ENCODE measurements around the gene BNC2. TPM values are rescaled to one million over a fixed set of nuclear protein-coding genes. Genes with fewer than 3 reads are reported as not detected.
"Not testable (repeated sequence)": the region's sequence is repeated elsewhere in the genome, so short reads cannot be mapped to it uniquely, and the experiment has no call there.

The BNC2 gene
- total RNA-seq, 1 experiment from 2014 or later = 11.7 TPM

GRCh38 chr9:16543225-16543624, 327.2 kb downstream of the BNC2 start:
- intact Hi-C loops (cut with micrococcal nuclease) = no loop called here
- H3K36me3 ChIP-seq (ENCODE audit: low read depth, low read length) = no peaks in the 10 kb centered on the region
- H3K9ac ChIP-seq (ENCODE audit: low read length) = no peak overlapping the region
- H3K27me3 ChIP-seq (ENCODE audit: low read length) = no peaks in the 10 kb centered on the region
- H3K27ac ChIP-seq (ENCODE audit: low read length) = no peak overlapping the region
- no peak for TF ChIP-seq CTCF (conservative IDR thresholded peaks at IDR 0.05; ENCODE audit: low read depth, low read length)
- no peak for TF ChIP-seq EZH2phosphoT487 (IDR thresholded peaks at IDR 0.05; ENCODE audit: borderline replicate concordance, low read length)
- TF ChIP-seq EZH2 (IDR thresholded peaks at IDR 0.05; ENCODE audit: low read length, unreplicated experiment) = no peak
- H2AFZ ChIP-seq (ENCODE audit: low read length) = no peak overlapping the region
- DNase-seq = no peak
- H3K9me2 ChIP-seq (replicated peaks; ENCODE audit: low read length) = no peaks in the 10 kb centered on the region
- H3K4me2 ChIP-seq (ENCODE audit: low read length) = no peak overlapping the region
- H3K4me3 ChIP-seq (ENCODE audit: low read length) = no peak overlapping the region
- H4K20me1 ChIP-seq (ENCODE audit: low read length) = no peaks in the 10 kb centered on the region
- H3K4me1 ChIP-seq (ENCODE audit: insufficient read depth, low read length) = no peaks in the 10 kb centered on the region
- no TSS peak for BruUV-seq (replicated peaks)
- no peaks in the 10 kb centered on the region for H3F3A ChIP-seq (ENCODE audit: low read length, unreplicated experiment)
- POLR2A ChIA-PET (ENCODE audit: unreplicated experiment) = no interaction called here
- ATAC-seq = no peak
- CTCF ChIA-PET = no interaction called here
- no peaks in the 10 kb centered on the region for H3K9me3 ChIP-seq (ENCODE audit: low read length)
- no peaks in the 10 kb centered on the region for H3K79me2 ChIP-seq (ENCODE audit: low read length)

GRCh38 chr9:16542290-16542689, 328.2 kb downstream of the BNC2 start:
- no peaks in the 10 kb centered on the region for H3K79me2 ChIP-seq (ENCODE audit: low read length)
- H3K9me3 ChIP-seq (ENCODE audit: low read length) = no peaks in the 10 kb centered on the region
- no peak overlapping the region for H3K9ac ChIP-seq (ENCODE audit: low read length)
- H3F3A ChIP-seq (ENCODE audit: low read length, unreplicated experiment) = no peaks in the 10 kb centered on the region
- ChIA-PET POLR2A (ENCODE audit: unreplicated experiment) (no interaction called here), CTCF (no interaction called here)
- no peak for ATAC-seq
- no peak overlapping the region for H3K4me3 ChIP-seq (ENCODE audit: low read length)
- no peaks in the 10 kb centered on the region for H3K9me2 ChIP-seq (replicated peaks; ENCODE audit: low read length)
- no peak for TF ChIP-seq CTCF (conservative IDR thresholded peaks at IDR 0.05; ENCODE audit: low read depth, low read length)
- TF ChIP-seq EZH2phosphoT487 (IDR thresholded peaks at IDR 0.05; ENCODE audit: borderline replicate concordance, low read length) = no peak
- no peak for TF ChIP-seq EZH2 (IDR thresholded peaks at IDR 0.05; ENCODE audit: low read length, unreplicated experiment)
- intact Hi-C loops (cut with micrococcal nuclease) = no loop called here
- no peak overlapping the region for H3K4me2 ChIP-seq (ENCODE audit: low read length)
- no TSS peak for BruUV-seq (replicated peaks)
- H2AFZ ChIP-seq (ENCODE audit: low read length) = no peak overlapping the region
- H3K27me3 ChIP-seq (ENCODE audit: low read length) = no peaks in the 10 kb centered on the region
- no peaks in the 10 kb centered on the region for H3K36me3 ChIP-seq (ENCODE audit: low read depth, low read length)
- H3K4me1 ChIP-seq (ENCODE audit: insufficient read depth, low read length) = no peaks in the 10 kb centered on the region
- no peaks in the 10 kb centered on the region for H4K20me1 ChIP-seq (ENCODE audit: low read length)
- H3K27ac ChIP-seq (ENCODE audit: low read length) = no peak overlapping the region
- no peak for DNase-seq

GRCh38 chr9:16540743-16541613, 329.5 kb downstream of the BNC2 start:
- intact Hi-C loops (cut with micrococcal nuclease) = no loop called here
- CTCF ChIA-PET = no interaction called here
- H3K9me3 ChIP-seq (ENCODE audit: low read length) = no peaks in the 10 kb centered on the region

GRCh38 chr9:16539626-16540025, 330.8 kb downstream of the BNC2 start:
- POLR2A ChIA-PET (ENCODE audit: unreplicated experiment); H3K27me3 ChIP-seq (ENCODE audit: low read length); CTCF ChIA-PET; BruUV-seq (replicated peaks); H3K9ac ChIP-seq (ENCODE audit: low read length); H4K20me1 ChIP-seq (ENCODE audit: low read length); H3F3A ChIP-seq (ENCODE audit: low read length, unreplicated experiment); ATAC-seq; H2AFZ ChIP-seq (ENCODE audit: low read length); H3K4me3 ChIP-seq (ENCODE audit: low read length); H3K27ac ChIP-seq (ENCODE audit: low read length); H3K79me2 ChIP-seq (ENCODE audit: low read length); H3K9me3 ChIP-seq (ENCODE audit: low read length); H3K4me1 ChIP-seq (ENCODE audit: insufficient read depth, low read length); DNase-seq; H3K4me2 ChIP-seq (ENCODE audit: low read length); H3K9me2 ChIP-seq (replicated peaks; ENCODE audit: low read length); intact Hi-C loops (cut with micrococcal nuclease); H3K36me3 ChIP-seq (ENCODE audit: low read depth, low read length): not testable (repeated sequence)

More at GRCh38 chr9:16540743-16541613, 329.5 kb downstream of the BNC2 start:
- H3F3A ChIP-seq (ENCODE audit: low read length, unreplicated experiment) = no peaks in the 10 kb centered on the region
- H4K20me1 ChIP-seq (ENCODE audit: low read length) = no peaks in the 10 kb centered on the region
- H3K4me3 ChIP-seq (ENCODE audit: low read length) = no peak overlapping the region
- no peaks in the 10 kb centered on the region for H3K79me2 ChIP-seq (ENCODE audit: low read length)
- H3K9ac ChIP-seq (ENCODE audit: low read length) = no peak overlapping the region
- POLR2A ChIA-PET (ENCODE audit: unreplicated experiment) = no interaction called here
- H3K27me3 ChIP-seq (ENCODE audit: low read length) = no peaks in the 10 kb centered on the region
- no peaks in the 10 kb centered on the region for H3K9me2 ChIP-seq (replicated peaks; ENCODE audit: low read length)
- no peak overlapping the region for H2AFZ ChIP-seq (ENCODE audit: low read length)
- 0 out of 2 replicates have a peak, but pooled peaks cover 2% of the 10 kb centered on the region for H3K4me1 ChIP-seq (ENCODE audit: insufficient read depth, low read length)
- DNase-seq (no peak), ATAC-seq (no peak)
- no peaks in the 10 kb centered on the region for H3K36me3 ChIP-seq (ENCODE audit: low read depth, low read length)
- no peak for TF ChIP-seq EZH2phosphoT487 (IDR thresholded peaks at IDR 0.05; ENCODE audit: borderline replicate concordance, low read length)
- TF ChIP-seq CTCF (conservative IDR thresholded peaks at IDR 0.05; ENCODE audit: low read depth, low read length) = no peak
- no peak for TF ChIP-seq EZH2 (IDR thresholded peaks at IDR 0.05; ENCODE audit: low read length, unreplicated experiment)
- BruUV-seq (replicated peaks) = no TSS peak
- no peak overlapping the region for H3K27ac ChIP-seq (ENCODE audit: low read length)
- H3K4me2 ChIP-seq (ENCODE audit: low read length) = no peak overlapping the region
